ENCODE results near the gene DNAJC10.
"Not testable (repeated sequence)": the region's sequence is repeated elsewhere in the genome, so short reads cannot be mapped to it uniquely, and the experiment has no call there.

DNAJC10 gene

GRCh38 chr2:182724656-182725055 lies 8.6 kb downstream of the DNAJC10 start:
- Histone ChIP-seq H3K4me1 (ENCODE audit: control insufficient read depth, insufficient read depth, low read length) (no peaks in the 10 kb centered on the region), H3K9ac (ENCODE audit: low read depth, low read length) (no peak overlapping the region), H3K27me3 (ENCODE audit: control insufficient read depth, insufficient read depth, low read length) (no peaks in the 10 kb centered on the region), H3K4me3 (ENCODE audit: low read depth, low read length) (no peak overlapping the region), H3K9me3 (ENCODE audit: control insufficient read depth, insufficient read depth, low read length) (no peaks in the 10 kb centered on the region), H3K36me3 (ENCODE audit: control insufficient read depth, insufficient read depth, low read length) (peaks cover 97% of the 10 kb centered on the region), H3K27ac (ENCODE audit: low read depth, low read length) (no peak overlapping the region)

GRCh38 chr2:182726473-182726872 lies 10.4 kb downstream of the DNAJC10 start:
- no peaks in the 10 kb centered on the region for H3K4me1 ChIP-seq (ENCODE audit: control insufficient read depth, insufficient read depth, low read length)
- no peak overlapping the region for H3K4me3 ChIP-seq (ENCODE audit: low read depth, low read length)
- H3K9ac ChIP-seq (ENCODE audit: low read depth, low read length), result no peak overlapping the region
- no peaks in the 10 kb centered on the region for H3K27me3 ChIP-seq (ENCODE audit: control insufficient read depth, insufficient read depth, low read length)
- no peaks in the 10 kb centered on the region for H3K9me3 ChIP-seq (ENCODE audit: control insufficient read depth, insufficient read depth, low read length)
- H3K36me3 ChIP-seq (ENCODE audit: control insufficient read depth, insufficient read depth, low read length), result peaks cover 97% of the 10 kb centered on the region
- H3K27ac ChIP-seq (ENCODE audit: low read depth, low read length), result no peak overlapping the region

- Histone ChIP-seq H3K9me3 (ENCODE audit: control insufficient read depth, insufficient read depth, low read length) (no peaks in the 10 kb centered on the region), H3K4me3 (ENCODE audit: low read depth, low read length) (no peak overlapping the region), H3K36me3 (ENCODE audit: control insufficient read depth, insufficient read depth, low read length) (peaks cover 97% of the 10 kb centered on the region), H3K9ac (ENCODE audit: low read depth, low read length) (no peak overlapping the region), H3K27me3 (ENCODE audit: control insufficient read depth, insufficient read depth, low read length) (no peaks in the 10 kb centered on the region), H3K4me1 (ENCODE audit: control insufficient read depth, insufficient read depth, low read length) (no peaks in the 10 kb centered on the region), H3K27ac (ENCODE audit: low read depth, low read length) (no peak overlapping the region)
These were observed 12.0 kb downstream of the DNAJC10 start for GRCh38 chr2:182728014-182728413.

- no peaks in the 10 kb centered on the region for H3K9me3 ChIP-seq (ENCODE audit: control insufficient read depth, insufficient read depth, low read length)
- no peak overlapping the region for H3K9ac ChIP-seq (ENCODE audit: low read depth, low read length)
- no peak overlapping the region for H3K4me3 ChIP-seq (ENCODE audit: low read depth, low read length)
- no peak overlapping the region for H3K27ac ChIP-seq (ENCODE audit: low read depth, low read length)
- no peaks in the 10 kb centered on the region for H3K27me3 ChIP-seq (ENCODE audit: control insufficient read depth, insufficient read depth, low read length)
- no peaks in the 10 kb centered on the region for H3K4me1 ChIP-seq (ENCODE audit: control insufficient read depth, insufficient read depth, low read length)
- peaks cover 95% of the 10 kb centered on the region for H3K36me3 ChIP-seq (ENCODE audit: control insufficient read depth, insufficient read depth, low read length)
These were observed 13.8 kb downstream of the DNAJC10 start for GRCh38 chr2:182729710-182730339.

GRCh38 chr2:182730486-182730885 lies 14.4 kb downstream of the DNAJC10 start:
- H3K36me3 ChIP-seq (ENCODE audit: control insufficient read depth, insufficient read depth, low read length), result peaks cover 95% of the 10 kb centered on the region
- no peak overlapping the region for H3K4me3 ChIP-seq (ENCODE audit: low read depth, low read length)
- H3K4me1 ChIP-seq (ENCODE audit: control insufficient read depth, insufficient read depth, low read length), result no peaks in the 10 kb centered on the region
- no peak overlapping the region for H3K27ac ChIP-seq (ENCODE audit: low read depth, low read length)
- no peak overlapping the region for H3K9ac ChIP-seq (ENCODE audit: low read depth, low read length)
- H3K9me3 ChIP-seq (ENCODE audit: control insufficient read depth, insufficient read depth, low read length), result no peaks in the 10 kb centered on the region
- no peaks in the 10 kb centered on the region for H3K27me3 ChIP-seq (ENCODE audit: control insufficient read depth, insufficient read depth, low read length)

GRCh38 chr2:182732736-182733135 lies 16.7 kb downstream of the DNAJC10 start:
- peaks cover 98% of the 10 kb centered on the region for H3K36me3 ChIP-seq (ENCODE audit: control insufficient read depth, insufficient read depth, low read length)
- H3K9me3 ChIP-seq (ENCODE audit: control insufficient read depth, insufficient read depth, low read length), result no peaks in the 10 kb centered on the region
- H3K27ac ChIP-seq (ENCODE audit: low read depth, low read length), result no peak overlapping the region
- H3K9ac ChIP-seq (ENCODE audit: low read depth, low read length), result no peak overlapping the region
- no peaks in the 10 kb centered on the region for H3K27me3 ChIP-seq (ENCODE audit: control insufficient read depth, insufficient read depth, low read length)
- no peak overlapping the region for H3K4me3 ChIP-seq (ENCODE audit: low read depth, low read length)
- no peaks in the 10 kb centered on the region for H3K4me1 ChIP-seq (ENCODE audit: control insufficient read depth, insufficient read depth, low read length)

- Histone ChIP-seq H3K27me3 (ENCODE audit: control insufficient read depth, insufficient read depth, low read length) (no peaks in the 10 kb centered on the region), H3K27ac (ENCODE audit: low read depth, low read length) (no peak overlapping the region), H3K36me3 (ENCODE audit: control insufficient read depth, insufficient read depth, low read length) (peaks cover 96% of the 10 kb centered on the region), H3K4me3 (ENCODE audit: low read depth, low read length) (no peak overlapping the region), H3K4me1 (ENCODE audit: control insufficient read depth, insufficient read depth, low read length) (no peaks in the 10 kb centered on the region), H3K9ac (ENCODE audit: low read depth, low read length) (no peak overlapping the region), H3K9me3 (ENCODE audit: control insufficient read depth, insufficient read depth, low read length) (no peaks in the 10 kb centered on the region)
These were observed 17.5 kb downstream of the DNAJC10 start for GRCh38 chr2:182733572-182733971.

- not testable (repeated sequence) for H3K4me3 ChIP-seq (ENCODE audit: low read depth, low read length); H3K27me3 ChIP-seq (ENCODE audit: control insufficient read depth, insufficient read depth, low read length); H3K27ac ChIP-seq (ENCODE audit: low read depth, low read length); H3K9ac ChIP-seq (ENCODE audit: low read depth, low read length); H3K9me3 ChIP-seq (ENCODE audit: control insufficient read depth, insufficient read depth, low read length); H3K4me1 ChIP-seq (ENCODE audit: control insufficient read depth, insufficient read depth, low read length)
- peaks cover 94% of the 10 kb centered on the region for H3K36me3 ChIP-seq (ENCODE audit: control insufficient read depth, insufficient read depth, low read length)
These were observed 20.8 kb downstream of the DNAJC10 start for GRCh38 chr2:182736856-182737255.

- H3K36me3 ChIP-seq (ENCODE audit: control insufficient read depth, insufficient read depth, low read length), result peaks cover 96% of the 10 kb centered on the region
- no peaks in the 10 kb centered on the region for H3K9me3 ChIP-seq (ENCODE audit: control insufficient read depth, insufficient read depth, low read length)
- H3K27ac ChIP-seq (ENCODE audit: low read depth, low read length), result no peak overlapping the region
- H3K9ac ChIP-seq (ENCODE audit: low read depth, low read length), result no peak overlapping the region
- H3K4me3 ChIP-seq (ENCODE audit: low read depth, low read length), result no peak overlapping the region
- H3K27me3 ChIP-seq (ENCODE audit: control insufficient read depth, insufficient read depth, low read length), result no peaks in the 10 kb centered on the region
- no peaks in the 10 kb centered on the region for H3K4me1 ChIP-seq (ENCODE audit: control insufficient read depth, insufficient read depth, low read length)
These were observed 24.6 kb downstream of the DNAJC10 start for GRCh38 chr2:182740701-182741100.

GRCh38 chr2:182741620-182742019 lies 25.6 kb downstream of the DNAJC10 start:
- Histone ChIP-seq H3K36me3 (ENCODE audit: control insufficient read depth, insufficient read depth, low read length) (peaks cover 88% of the 10 kb centered on the region), H3K9me3 (ENCODE audit: control insufficient read depth, insufficient read depth, low read length) (no peaks in the 10 kb centered on the region), H3K4me3 (ENCODE audit: low read depth, low read length) (no peak overlapping the region)

GRCh38 chr2:182744490-182744889 lies 28.4 kb downstream of the DNAJC10 start:
- Histone ChIP-seq H3K27ac (ENCODE audit: low read depth, low read length) (no peak overlapping the region), H3K4me3 (ENCODE audit: low read depth, low read length) (no peak overlapping the region), H3K27me3 (ENCODE audit: control insufficient read depth, insufficient read depth, low read length) (no peaks in the 10 kb centered on the region), H3K9me3 (ENCODE audit: control insufficient read depth, insufficient read depth, low read length) (no peaks in the 10 kb centered on the region), H3K4me1 (ENCODE audit: control insufficient read depth, insufficient read depth, low read length) (no peaks in the 10 kb centered on the region), H3K36me3 (ENCODE audit: control insufficient read depth, insufficient read depth, low read length) (peaks cover 63% of the 10 kb centered on the region), H3K9ac (ENCODE audit: low read depth, low read length) (no peak overlapping the region)

More at GRCh38 chr2:182741620-182742019, 25.6 kb downstream of the DNAJC10 start:
- H3K9ac ChIP-seq (ENCODE audit: low read depth, low read length), result no peak overlapping the region
- H3K27ac ChIP-seq (ENCODE audit: low read depth, low read length), result no peak overlapping the region
- H3K27me3 ChIP-seq (ENCODE audit: control insufficient read depth, insufficient read depth, low read length), result no peaks in the 10 kb centered on the region
- H3K4me1 ChIP-seq (ENCODE audit: control insufficient read depth, insufficient read depth, low read length), result no peaks in the 10 kb centered on the region

Data from HUES48 (cell line).